GM12875 (cell line): ENCODE results near the gene VCAN.

Experiments
- H3K4me3 ChIP-seq: one replicate; pipeline ENCODE4 v1.5.1; 2011; ENCODE audit warnings: low read depth, low read length, control low read depth
- TF ChIP-seq, protein P1 (sequence below): IDR thresholded peaks from 2 replicates; pipeline ENCODE4 v1.5.1; 2011; ENCODE audit warnings: low read depth, mild to moderate bottlenecking, control low read depth, inconsistent platforms, low read length, moderate library complexity, borderline replicate concordance; ENCODE audit not compliant: insufficient read depth

Gene VCAN

GRCh38 chr5:83471405-83472212 is at the start of gene VCAN:
TSS of gene VCAN (plus strand) at chr5:83471744. CDS start at chr5:83483519, 11,775 bp downstream.
- TF ChIP-seq, protein P1, sequence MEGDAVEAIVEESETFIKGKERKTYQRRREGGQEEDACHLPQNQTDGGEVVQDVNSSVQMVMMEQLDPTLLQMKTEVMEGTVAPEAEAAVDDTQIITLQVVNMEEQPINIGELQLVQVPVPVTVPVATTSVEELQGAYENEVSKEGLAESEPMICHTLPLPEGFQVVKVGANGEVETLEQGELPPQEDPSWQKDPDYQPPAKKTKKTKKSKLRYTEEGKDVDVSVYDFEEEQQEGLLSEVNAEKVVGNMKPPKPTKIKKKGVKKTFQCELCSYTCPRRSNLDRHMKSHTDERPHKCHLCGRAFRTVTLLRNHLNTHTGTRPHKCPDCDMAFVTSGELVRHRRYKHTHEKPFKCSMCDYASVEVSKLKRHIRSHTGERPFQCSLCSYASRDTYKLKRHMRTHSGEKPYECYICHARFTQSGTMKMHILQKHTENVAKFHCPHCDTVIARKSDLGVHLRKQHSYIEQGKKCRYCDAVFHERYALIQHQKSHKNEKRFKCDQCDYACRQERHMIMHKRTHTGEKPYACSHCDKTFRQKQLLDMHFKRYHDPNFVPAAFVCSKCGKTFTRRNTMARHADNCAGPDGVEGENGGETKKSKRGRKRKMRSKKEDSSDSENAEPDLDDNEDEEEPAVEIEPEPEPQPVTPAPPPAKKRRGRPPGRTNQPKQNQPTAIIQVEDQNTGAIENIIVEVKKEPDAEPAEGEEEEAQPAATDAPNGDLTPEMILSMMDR = no peak
- H3K4me3 ChIP-seq = peak within 1 kb of the TSS; percentile 69

DNA sequence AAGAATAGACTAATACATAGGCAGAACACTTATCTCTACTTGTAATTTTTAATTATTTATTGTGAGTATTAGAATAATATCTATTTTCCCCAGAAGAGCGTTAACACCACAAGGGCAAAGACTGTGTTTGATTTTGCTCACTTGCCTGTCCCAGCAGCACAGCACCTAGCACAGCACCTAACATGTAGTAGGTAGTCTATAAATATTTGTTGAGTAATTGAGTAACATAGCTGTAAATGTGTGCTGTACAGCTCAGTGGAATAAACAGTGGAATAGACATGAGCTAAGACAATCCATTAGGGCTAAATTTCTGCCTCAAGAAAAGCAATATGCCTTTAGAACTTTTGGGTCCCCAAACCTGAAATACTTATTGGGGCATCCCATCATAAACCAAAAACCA is 49.3 kb upstream of the VCAN start:
- no peak overlapping the region for H3K4me3 ChIP-seq
- TF ChIP-seq, protein P1 = no peak

DNA sequence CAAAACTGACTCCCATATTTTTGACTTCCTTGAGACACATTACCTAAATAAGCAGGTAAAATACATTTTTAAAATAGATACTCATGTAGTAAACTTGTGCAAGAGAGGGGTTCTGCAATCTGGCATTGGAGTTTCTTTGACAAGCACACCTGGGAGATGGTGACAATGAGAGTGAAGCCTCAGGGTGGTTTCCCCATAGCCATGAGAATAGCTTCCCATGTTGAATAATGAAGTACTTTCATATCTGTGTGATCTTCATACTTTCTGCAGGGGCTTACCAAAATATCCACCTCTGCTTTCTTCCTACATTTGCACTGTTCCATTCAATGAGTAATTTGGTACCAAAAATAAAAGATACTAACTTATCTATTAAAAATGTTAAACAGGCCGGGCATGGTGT is 44.7 kb upstream of the VCAN start:
- H3K4me3 ChIP-seq = no peak overlapping the region
- TF ChIP-seq, protein P1 = no peak

DNA sequence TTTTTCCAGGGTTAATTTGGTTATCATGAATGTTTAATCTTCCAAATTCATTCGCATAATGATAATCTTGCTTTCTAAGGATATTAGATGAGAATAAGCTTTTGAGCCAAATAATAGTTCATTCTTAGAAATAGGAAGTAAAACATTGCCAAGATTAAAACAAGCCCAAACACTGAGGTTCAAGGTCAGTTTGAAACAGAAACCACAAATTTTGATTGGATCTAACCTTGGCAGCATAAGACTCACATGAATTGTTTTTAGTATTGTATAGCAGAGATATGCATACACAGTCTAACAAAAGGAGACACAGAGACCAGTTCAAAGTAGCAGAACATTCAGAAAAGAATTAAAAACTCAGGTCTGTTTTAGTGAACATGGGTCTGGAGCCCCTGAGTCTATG is 43.4 kb upstream of the VCAN start:
- TF ChIP-seq, protein P1 = no peak
- no peak overlapping the region for H3K4me3 ChIP-seq

DNA sequence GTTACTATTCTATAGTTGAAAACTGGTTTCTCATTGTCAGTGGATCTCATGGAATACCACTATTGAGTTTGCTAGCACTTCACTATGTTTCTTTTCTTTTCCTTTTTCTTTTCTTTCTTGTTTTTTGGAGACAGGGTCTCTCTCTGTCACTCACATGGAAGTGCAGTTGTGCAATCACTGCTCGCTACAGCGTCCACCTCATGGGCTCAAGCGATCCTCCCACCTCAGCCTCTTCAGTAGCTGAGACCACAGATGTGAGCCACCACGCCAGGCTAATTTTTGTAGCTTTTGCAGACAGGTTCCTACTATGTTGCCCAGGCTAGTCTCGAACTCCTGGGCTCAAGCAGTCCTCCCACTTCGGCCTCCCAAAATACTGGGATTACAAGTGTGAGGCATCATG is 42.7 kb upstream of the VCAN start:
- no peak overlapping the region for H3K4me3 ChIP-seq
- TF ChIP-seq, protein P1 = no peak

GRCh38 chr5:83430130-83431010 is 41.2 kb upstream of the VCAN start:
- TF ChIP-seq, protein P1 = peak; percentile 84
- no peak overlapping the region for H3K4me3 ChIP-seq
